RWPE1 (cell line): ENCODE measurements around the gene SH3TC2.

Experiments
- CTCF ChIA-PET: fragments of 350-600 bp; sonication (Branson Sonifier 250); formaldehyde crosslinking; extraction: SDS; loops from one replicate; lab custom pipeline; 2021; lab: Yijun Ruan, JAX
- POLR2A ChIA-PET: fragments of 400-600 bp; formaldehyde crosslinking; extraction: SDS; loops from one replicate; lab custom pipeline; 2020; ENCODE audit warnings: antibody characterized with exemption; ENCODE audit not compliant: low non-redundant PET; lab: Yijun Ruan, JAX
- DNase-seq: peaks from one replicate; pipeline ENCODE4 v3.0.0; 2012; ENCODE audit warnings: low spot score
- H3K27ac ChIP-seq: fragments of 450-650 bp; 2 replicates; pipeline ENCODE4 v1.5.1; 2017
- CTCF ChIP-seq: fragments of 450-650 bp; conservative IDR thresholded peaks from 2 replicates; pipeline ENCODE4 v1.5.1; 2017; ENCODE audit warnings: low read depth, mild to moderate bottlenecking

The SH3TC2 gene

GRCh38 chr5:148984345-148984744 is 78.5 kb downstream of the SH3TC2 start:
- CTCF ChIA-PET = interaction anchor here (0.6 kb wide), 2 partner anchors 103 to 519 kb away, joined by 3 to 5 read pairs; no protein-coding TSS in a partner anchor
- DNase-seq = peak; percentile 89
- POLR2A ChIA-PET = no interaction called here
- no peak overlapping the region for H3K27ac ChIP-seq
- no peak for TF ChIP-seq CTCF

GRCh38 chr5:148981353-148981752 is 81.5 kb downstream of the SH3TC2 start:
- H3K27ac ChIP-seq = peak overlapping the region; percentile 52
- CTCF ChIA-PET = interaction anchor here (0.8 to 1.6 kb wide), 4 partner anchors 15 to 250 kb away, joined by 3 to 4 read pairs (median 4); no protein-coding TSS in a partner anchor
- POLR2A ChIA-PET = no interaction called here
- TF ChIP-seq CTCF = no peak
- no peak for DNase-seq

GRCh38 chr5:148980731-148981130 is 82.1 kb downstream of the SH3TC2 start:
- ChIA-PET CTCF (interaction anchor here (0.8 to 1.6 kb wide), 3 partner anchors 14 to 250 kb away, joined by 3 to 4 read pairs (median 4); no protein-coding TSS in a partner anchor), POLR2A (no interaction called here)
- peak overlapping the region; percentile 52 for H3K27ac ChIP-seq
- DNase-seq = no peak
- no peak for TF ChIP-seq CTCF

GRCh38 chr5:148979083-148979723 is 83.7 kb downstream of the SH3TC2 start:
- peak overlapping the region; percentile 99 for H3K27ac ChIP-seq
- no peak for TF ChIP-seq CTCF
- ChIA-PET POLR2A (no interaction called here), CTCF (interaction anchor here (0.8 to 1.5 kb wide), 6 partner anchors 12 to 151 kb away, joined by 3 to 8 read pairs (median 3); no protein-coding TSS in a partner anchor)
- peak; percentile 91 for DNase-seq

- DNase-seq = peak; percentile 87
- peak overlapping the region; percentile 99 for H3K27ac ChIP-seq
- TF ChIP-seq CTCF = no peak
- ChIA-PET POLR2A (no interaction called here), CTCF (interaction anchor here (0.6 to 1.5 kb wide), 7 partner anchors 11 to 291 kb away, joined by 3 to 8 read pairs (median 3); no protein-coding TSS in a partner anchor)
Measured at GRCh38 chr5:148978370-148979082, 84.3 kb downstream of the SH3TC2 start.

GRCh38 chr5:148976569-148977381 is 86.1 kb downstream of the SH3TC2 start:
- CTCF ChIA-PET = interaction anchor here (0.6 kb wide), 2 partner anchors 22 to 779 kb away, joined by 3 to 5 read pairs; no protein-coding TSS in a partner anchor
- no peak for TF ChIP-seq CTCF
- H3K27ac ChIP-seq = peak overlapping the region; percentile 99
- POLR2A ChIA-PET = no interaction called here
- no peak for DNase-seq
